ENCODE data around the gene UBL3.

The UBL3 gene

GRCh38 chr13:29830000-29830399 is 20.4 kb downstream of the UBL3 start:
- no peak for TF ChIP-seq CTCF (IDR thresholded peaks at IDR 0.05; ENCODE audit: control insufficient read depth, insufficient read depth, low read depth, low read length, missing control alignments)
- DNase-seq (ENCODE audit: low read depth) = no peak
- no peak overlapping the region for H3K4me3 ChIP-seq (ENCODE audit: control insufficient read depth, low read depth, low read length)

GRCh38 chr13:29819143-29819542 is 31.3 kb downstream of the UBL3 start:
- DNase-seq (ENCODE audit: low read depth) = no peak
- TF ChIP-seq CTCF (IDR thresholded peaks at IDR 0.05; ENCODE audit: control insufficient read depth, insufficient read depth, low read depth, low read length, missing control alignments) = no peak
- no peak overlapping the region for H3K4me3 ChIP-seq (ENCODE audit: control insufficient read depth, low read depth, low read length)

GRCh38 chr13:29817604-29818378 is 32.6 kb downstream of the UBL3 start:
- no peak for DNase-seq (ENCODE audit: low read depth)
- no peak for TF ChIP-seq CTCF (IDR thresholded peaks at IDR 0.05; ENCODE audit: control insufficient read depth, insufficient read depth, low read depth, low read length, missing control alignments)
- no peak overlapping the region for H3K4me3 ChIP-seq (ENCODE audit: control insufficient read depth, low read depth, low read length)

- no peak for DNase-seq (ENCODE audit: low read depth)
- no peak overlapping the region for H3K4me3 ChIP-seq (ENCODE audit: control insufficient read depth, low read depth, low read length)
- TF ChIP-seq CTCF (IDR thresholded peaks at IDR 0.05; ENCODE audit: control insufficient read depth, insufficient read depth, low read depth, low read length, missing control alignments) = no peak
Measured at GRCh38 chr13:29816715-29817114, 33.7 kb downstream of the UBL3 start.

GRCh38 chr13:29815336-29815735 is 35.1 kb downstream of the UBL3 start:
- H3K4me3 ChIP-seq (ENCODE audit: control insufficient read depth, low read depth, low read length) = no peak overlapping the region
- TF ChIP-seq CTCF (IDR thresholded peaks at IDR 0.05; ENCODE audit: control insufficient read depth, insufficient read depth, low read depth, low read length, missing control alignments) = no peak
- no peak for DNase-seq (ENCODE audit: low read depth)

GRCh38 chr13:29810898-29811297 is 39.5 kb downstream of the UBL3 start:
- TF ChIP-seq CTCF (IDR thresholded peaks at IDR 0.05; ENCODE audit: control insufficient read depth, insufficient read depth, low read depth, low read length, missing control alignments) = no peak
- DNase-seq (ENCODE audit: low read depth) = no peak
- no peak overlapping the region for H3K4me3 ChIP-seq (ENCODE audit: control insufficient read depth, low read depth, low read length)

All from AG09309 (cell line).